DOHH2 (cell line): ENCODE measurements around the gene EYA2.

Experiments used
- EZH2phosphoT487 ChIP-seq: fragments of 200-600 bp; sonication (generic); IDR thresholded peaks from 2 replicates; pipeline ENCODE4 v1.6.1; 2017; ENCODE audit warnings: borderline replicate concordance, mild to moderate bottlenecking, antibody characterized with exemption, low read length, moderate library complexity, mixed read lengths
- TF ChIP-seq, protein P1 (sequence below): fragments of 200-600 bp; sonication (generic); IDR thresholded peaks from one replicate; pipeline ENCODE4 v1.5.1; 2014; ENCODE audit warnings: antibody characterized with exemption, mild to moderate bottlenecking, low read depth, low read length; ENCODE audit not compliant: poor library complexity, severe bottlenecking

DNA sequence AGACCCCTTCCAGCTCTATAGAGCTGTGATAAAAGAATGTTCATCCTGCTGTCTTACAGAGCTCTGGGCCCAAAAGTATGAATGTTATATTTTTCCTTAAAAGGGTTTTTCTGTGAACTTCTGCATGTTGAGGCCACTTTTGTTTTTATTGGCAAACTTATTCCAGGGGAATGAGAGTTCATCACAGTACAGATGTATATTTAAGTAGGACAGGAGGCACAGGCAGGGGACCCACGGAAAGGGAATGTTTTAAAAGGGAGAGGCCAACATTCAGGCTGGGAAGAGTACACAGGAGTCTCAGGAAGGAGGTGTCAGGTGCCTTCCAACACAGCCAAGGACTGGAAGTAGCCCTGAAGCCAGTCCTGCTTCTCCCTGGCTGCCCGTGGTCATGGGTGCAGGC lies 148.4 kb downstream of the EYA2 start:
- TF ChIP-seq, protein P1, sequence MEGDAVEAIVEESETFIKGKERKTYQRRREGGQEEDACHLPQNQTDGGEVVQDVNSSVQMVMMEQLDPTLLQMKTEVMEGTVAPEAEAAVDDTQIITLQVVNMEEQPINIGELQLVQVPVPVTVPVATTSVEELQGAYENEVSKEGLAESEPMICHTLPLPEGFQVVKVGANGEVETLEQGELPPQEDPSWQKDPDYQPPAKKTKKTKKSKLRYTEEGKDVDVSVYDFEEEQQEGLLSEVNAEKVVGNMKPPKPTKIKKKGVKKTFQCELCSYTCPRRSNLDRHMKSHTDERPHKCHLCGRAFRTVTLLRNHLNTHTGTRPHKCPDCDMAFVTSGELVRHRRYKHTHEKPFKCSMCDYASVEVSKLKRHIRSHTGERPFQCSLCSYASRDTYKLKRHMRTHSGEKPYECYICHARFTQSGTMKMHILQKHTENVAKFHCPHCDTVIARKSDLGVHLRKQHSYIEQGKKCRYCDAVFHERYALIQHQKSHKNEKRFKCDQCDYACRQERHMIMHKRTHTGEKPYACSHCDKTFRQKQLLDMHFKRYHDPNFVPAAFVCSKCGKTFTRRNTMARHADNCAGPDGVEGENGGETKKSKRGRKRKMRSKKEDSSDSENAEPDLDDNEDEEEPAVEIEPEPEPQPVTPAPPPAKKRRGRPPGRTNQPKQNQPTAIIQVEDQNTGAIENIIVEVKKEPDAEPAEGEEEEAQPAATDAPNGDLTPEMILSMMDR = no peak
- TF ChIP-seq EZH2phosphoT487 = no peak
